ENCODE results near the gene NPLOC4.

GRCh38 chr17:81569986-81570514, 66.9 kb downstream of the NPLOC4 start:
- TF ChIP-seq CTCF (conservative IDR thresholded peaks at IDR 0.05 in 1 of 2, IDR thresholded peaks at IDR 0.05 in 1 of 2; ENCODE audit: low read depth in 1 of 2, low read length in 2 of 2) (no peak), EZH2 (IDR thresholded peaks at IDR 0.05; ENCODE audit: low read length, missing control alignments) (no peak)

All from fibroblast of lung (primary cell).